NCI-H146 (cell line): ENCODE measurements around the gene PALD1.
A peak's percentile ranks its signal among the peaks of the same experiment; 100 is the strongest.

Source experiments
- DNase-seq: peaks from one replicate; lab custom pipeline; 2025; lab: John Stamatoyannopoulos, UW

The PALD1 gene

DNA sequence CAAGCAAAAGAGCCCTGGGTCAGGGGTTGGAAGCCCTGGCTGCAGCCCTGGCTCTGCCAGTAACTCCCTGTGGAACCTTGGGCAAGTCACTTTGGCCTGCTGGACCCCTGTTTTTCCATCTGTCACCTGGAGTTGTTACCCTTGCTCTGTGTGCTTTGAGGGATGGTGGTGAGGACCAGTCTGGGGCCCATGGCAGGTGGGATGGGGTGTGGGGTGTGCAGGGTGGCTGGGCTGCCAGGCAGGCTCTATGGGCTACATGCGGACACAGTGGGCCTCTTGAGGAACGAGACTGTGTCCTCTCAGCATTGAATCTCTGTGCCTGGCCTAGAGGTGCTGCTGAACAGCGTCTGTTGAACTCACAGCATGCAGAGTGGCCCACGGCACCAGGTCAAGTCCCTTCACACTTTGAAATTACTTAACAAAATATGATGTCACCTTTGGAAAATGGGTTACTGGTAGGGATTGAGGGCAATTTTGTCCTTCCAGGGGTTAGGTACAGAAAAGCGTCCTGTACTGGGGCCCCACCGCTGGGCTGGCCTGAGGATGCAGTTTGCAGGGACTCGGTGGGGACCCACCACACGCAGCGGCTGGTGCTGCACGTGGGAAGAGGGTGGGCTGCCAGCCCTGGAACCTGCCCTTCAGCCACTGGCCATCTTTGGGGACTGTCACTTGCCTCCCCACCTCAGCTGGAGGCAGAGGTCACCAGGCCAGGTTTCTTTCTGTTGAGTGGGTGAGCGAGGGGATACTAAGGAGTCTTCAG is 78.7 kb downstream of the PALD1 start:
- no peak for DNase-seq

DNA sequence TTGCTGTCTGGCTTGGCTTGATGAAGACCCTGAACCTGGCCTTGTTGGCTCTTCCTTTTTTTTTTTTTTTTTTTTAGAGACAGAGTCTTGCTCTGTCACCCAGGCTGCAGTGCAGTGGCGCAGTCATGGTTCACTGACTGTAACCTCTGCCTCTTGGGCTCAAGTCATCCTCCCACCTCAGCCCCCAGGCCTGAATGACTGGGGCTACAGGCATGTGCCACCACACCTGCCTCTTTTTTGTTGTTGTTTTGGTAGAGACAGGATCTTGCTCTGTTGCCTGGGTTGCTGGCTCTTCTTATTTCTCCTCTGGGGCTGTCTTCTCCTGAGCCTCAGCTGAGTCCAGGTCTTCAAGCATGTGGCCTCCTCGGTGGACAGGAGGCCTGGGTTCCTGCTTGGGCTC is 79.3 kb downstream of the PALD1 start:
- DNase-seq = no peak

DNA sequence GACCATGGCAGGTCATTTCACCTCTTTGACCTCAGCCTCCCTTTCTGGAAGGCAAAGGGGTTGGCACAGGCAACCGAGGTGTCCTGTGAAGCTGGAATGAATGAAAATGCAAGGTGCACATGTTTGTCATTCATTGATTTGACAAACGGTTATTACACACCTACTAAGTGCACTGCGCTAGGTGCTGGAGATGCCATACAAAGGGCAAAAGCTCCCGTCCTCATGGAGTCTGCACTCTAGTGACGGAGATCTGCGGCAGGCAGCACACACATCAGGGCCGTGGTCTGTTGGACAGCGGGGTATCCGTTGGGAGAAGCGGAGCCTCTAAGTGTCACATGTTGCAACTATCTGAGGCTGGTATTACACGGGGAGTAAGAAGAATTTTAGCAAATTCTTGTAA is 79.7 kb downstream of the PALD1 start:
- no peak for DNase-seq

DNA sequence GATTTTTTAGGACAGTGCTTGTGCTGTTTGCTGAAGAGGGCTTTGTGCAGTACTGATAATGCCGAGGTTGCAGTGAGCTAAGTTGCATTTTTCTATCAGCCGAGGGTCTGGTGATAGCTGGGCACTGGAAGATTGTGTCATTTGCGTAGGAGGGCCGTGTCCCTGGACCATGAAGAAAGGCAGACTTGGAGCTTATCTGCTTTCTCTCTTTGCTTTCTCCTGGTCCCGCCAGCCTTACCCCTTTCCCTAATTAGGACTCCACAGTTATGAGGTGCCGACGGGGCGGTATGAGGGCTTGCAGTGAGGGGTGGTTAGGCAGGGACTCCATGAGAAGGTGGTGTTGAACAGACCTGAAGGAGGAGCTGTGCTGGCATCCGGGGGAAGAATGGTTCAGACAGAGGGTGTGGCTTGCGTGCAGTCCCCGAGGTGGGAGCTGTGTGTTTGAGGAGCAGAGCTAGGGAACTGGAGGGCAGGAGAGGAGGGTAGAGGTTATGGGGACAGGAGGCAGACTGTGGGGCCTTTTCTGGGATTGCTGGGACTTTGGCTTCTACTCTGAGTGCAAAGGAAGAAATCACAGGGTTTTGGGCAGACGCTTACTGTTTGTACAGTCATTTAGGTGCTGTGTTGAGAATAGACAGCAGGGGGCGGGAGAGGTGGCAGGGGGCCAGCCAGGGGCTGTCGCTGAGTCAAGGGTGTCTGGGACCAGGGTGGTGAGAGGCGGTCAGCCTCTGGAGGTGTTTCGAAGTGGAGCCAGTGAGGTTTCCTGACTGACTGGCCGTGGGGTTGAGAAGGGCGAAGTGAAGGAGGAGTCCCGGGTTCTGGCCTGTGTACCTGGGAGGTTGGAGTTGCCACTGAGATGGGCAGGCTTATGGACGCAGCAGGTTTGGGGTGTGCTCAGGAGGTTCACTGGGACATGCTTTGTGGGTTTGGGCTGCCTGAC is 80.6 kb downstream of the PALD1 start:
- peak; percentile 26 for DNase-seq

DNA sequence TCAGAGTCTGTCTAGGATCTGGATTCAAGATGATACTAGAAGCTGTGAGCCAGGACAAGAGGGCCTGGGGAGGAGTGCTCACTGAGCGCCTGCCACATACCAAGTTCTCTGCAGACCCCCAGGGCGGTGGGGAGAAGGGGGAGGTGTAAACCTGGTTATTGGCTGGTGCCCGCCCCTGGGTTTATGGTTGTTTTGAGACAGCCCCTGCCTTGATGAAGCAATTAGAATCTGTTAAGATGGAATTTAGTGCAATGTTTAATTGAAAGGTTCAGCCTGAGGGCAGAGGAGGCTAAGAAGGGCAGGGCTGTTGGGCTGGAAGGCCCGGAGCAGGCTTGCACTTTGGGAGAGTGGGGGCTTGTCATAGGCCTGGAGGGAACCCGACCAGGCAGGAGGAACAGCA is 81.3 kb downstream of the PALD1 start:
- no peak for DNase-seq

DNA sequence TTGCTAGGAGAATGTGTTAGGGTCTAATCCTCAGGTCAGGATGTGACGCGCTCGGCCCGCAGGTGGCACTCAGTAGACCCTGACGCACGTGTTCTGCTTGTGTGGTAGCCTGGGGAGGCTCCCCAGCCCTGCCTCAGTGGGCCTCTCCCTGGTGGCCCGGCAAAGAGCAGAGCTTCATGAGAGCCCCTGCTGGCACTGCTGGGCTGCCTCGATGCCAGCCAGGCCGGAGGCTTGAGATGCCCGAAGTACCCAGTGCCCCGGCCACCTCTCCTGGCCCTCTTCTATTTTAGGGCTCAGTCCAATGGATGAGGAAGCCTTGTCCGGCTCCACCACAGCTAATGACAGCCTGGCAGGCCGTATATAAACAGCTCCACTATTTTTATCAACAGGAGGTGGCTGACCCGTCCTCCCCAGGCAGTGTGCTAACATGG is 82.0 kb downstream of the PALD1 start:
- DNase-seq = no peak

DNA sequence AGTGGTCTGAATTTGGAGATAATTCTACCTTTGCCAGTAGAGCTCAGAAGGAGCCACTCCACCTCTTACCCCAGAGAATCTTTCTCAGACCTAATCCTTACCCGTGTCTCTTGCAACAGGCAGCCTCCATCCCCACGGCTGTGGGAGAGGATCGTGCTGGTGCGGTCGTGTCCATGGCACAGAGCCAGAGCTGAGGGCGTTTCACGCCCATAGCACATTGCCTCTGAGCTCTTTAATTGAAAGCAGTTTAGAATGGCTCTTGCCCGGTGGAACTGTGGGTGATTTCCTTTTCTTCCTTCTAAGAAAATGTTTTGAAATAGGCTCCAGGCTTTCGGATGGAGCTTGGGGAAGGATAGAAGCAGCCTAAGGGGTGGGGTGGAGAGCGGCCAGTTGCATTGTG is 82.5 kb downstream of the PALD1 start:
- no peak for DNase-seq

DNA sequence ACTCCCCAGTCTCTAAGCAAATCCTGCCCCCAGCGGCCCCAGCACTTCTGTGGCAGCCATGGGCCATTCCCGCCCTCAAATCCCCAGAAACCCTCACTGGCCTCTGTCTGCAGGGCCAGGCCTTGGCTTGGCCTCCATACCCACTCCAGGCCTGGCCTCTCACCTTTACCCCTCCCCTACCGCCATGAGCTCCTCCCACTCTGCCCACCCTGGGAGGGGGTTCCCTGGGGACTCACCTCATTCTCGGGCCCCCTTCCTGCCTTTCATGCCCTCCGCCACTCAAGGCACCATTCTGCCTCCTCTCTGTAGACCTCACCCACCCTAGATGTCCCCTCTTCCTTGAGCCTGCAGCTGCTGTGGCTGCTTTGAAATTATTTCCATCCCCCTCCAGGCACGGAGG is 83.0 kb downstream of the PALD1 start:
- no peak for DNase-seq

DNA sequence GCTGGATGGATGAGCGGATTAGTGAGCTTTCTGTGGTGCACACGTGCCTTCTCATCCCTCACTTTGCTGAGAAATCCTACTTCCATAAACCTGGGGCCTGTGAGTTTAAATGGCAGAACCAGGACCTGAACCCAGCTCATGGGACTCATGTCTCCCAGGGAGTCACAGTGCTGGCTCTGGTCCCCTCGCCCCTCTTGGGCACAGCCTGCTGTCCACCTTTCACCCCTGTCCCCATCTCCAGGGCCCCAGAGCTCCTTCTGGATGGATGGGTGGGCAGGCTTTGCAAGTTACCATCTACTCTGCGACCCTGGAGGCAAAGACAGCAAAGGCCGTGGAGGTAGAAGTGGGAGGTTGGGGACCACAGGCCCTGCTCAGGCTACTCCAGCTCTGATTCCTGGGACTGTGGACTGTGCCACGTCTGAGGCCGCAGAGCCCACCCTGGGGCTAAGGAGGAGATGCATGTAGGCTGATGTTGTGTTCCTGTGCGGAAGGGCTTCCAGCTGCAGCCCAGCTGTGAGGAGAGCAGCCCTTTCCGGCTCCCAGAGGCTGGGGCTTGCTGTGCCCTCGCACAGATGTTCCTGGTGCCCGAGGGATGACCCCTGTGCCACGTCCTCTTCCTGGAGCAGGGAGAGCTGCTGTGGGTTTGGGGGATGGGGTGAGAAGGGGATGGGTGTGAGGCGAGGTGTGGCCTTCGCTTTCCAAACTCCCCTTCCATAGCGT is 83.6 kb downstream of the PALD1 start:
- no peak for DNase-seq

DNA sequence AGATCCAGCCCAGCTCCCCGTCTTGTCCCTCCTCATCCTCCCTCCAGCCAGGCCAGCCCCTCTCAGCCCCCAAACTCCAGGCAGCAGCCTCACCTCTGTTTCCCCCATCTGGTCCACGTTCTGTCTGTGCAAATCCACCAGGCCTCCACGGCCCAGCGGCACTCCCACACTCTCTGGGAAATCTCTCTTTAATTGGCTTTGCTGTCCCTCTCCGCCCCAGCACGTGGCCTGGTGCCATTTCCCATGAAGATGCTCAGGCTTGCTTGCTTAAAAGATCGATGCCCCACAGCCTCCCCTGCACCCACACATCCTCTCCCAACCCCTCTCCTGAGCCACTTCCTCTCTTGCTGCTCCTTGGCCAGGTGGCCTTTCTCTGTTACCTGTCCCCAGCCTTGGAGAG is 84.7 kb downstream of the PALD1 start:
- DNase-seq = no peak

DNA sequence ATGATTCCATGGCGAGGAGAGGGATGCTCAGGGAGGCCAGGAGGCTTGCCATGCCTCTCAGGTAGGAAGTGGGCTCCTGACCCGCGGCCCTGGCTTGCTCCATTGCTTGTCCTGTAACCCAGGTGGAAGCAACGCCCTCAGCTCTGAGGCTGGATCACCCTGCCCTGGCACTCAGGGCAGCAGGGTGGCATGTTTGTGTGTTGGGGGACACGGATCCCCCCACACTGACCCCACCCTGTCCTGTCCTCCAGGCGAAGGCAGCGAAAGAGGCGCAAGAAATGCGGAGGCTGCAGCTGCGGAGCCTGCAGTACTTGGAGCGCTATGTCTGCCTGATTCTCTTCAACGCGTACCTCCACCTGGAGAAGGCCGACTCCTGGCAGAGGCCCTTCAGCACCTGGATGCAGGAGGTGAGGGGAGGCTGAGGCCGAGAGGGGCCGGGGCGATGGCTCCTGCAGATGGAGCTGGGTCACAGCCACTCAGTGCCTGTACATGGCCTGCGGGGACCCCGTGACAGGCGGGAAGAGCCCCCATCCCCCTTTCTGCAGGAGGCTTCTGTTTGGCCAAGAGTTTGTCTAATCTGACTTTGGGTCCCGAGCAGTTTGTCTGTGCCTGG is 85.7 kb downstream of the PALD1 start:
- no peak for DNase-seq

DNA sequence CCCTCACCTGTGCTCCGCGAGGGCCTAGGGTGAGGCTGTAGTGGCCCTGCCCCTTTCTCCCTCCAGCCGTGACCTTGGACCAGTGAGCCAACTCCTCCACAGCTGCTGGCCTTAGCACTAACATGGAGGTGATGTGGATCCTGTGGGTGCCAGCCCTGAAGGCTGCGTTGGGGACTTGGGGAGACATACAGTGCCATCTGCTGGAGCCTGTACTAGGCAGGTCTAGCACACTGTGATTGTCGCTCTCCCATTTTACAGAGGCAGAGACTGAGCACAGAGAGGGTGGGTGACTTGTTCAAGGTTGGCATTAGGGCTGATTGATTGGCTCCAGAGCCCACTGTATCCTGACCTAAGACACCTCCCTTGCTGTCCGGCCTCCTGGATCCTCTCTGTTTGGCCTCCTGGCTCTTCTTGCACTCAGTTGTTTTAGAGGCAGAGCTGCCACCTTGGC is 86.4 kb downstream of the PALD1 start:
- DNase-seq = no peak

DNA sequence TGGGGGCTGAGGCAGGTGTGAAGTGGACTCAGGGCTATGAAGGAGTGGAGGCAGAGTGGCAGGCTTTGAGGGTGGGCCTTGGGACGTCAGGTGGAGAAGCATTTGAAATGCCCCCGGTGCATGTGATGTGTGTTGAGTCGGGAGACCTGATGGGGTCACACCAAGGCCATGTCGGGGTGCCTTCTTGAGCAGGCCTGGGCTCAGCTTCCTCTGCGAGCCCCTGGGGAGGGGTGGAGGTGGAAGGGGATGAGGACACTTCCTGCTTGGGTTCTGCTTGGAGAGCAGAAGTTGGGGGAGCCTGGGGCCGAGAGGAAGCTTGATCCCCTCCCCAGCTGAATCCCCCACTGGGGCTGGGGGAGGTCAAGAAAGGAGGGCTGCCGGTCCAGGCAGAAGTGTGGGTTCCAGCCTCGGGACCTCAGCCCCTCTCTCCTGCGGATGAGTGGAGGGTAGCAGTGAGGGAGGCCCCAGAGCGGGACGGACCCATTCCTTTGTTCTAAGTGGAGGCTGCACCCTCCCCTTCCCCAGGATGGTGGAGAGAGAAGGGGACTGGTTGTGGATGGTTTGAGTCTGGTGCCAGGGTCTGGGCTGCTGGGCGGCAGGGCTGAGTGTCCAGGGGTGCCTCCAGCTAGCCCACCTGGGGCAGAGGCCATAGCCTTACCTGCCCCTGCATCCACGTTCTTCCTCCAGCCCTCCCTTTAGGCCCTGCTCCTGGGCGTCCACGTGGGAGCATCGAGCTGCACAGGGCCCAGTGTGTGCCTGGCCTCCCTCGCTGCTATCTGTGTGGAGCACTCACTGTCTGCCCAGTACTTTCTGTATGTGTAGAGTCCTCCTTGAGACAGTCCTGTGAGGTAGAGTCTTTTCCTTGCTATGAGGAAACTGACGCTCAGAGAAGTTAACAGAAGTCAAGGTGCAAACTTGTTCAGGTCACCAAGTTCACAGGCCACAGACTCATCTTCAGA is 87.3 kb downstream of the PALD1 start:
- DNase-seq = no peak

DNA sequence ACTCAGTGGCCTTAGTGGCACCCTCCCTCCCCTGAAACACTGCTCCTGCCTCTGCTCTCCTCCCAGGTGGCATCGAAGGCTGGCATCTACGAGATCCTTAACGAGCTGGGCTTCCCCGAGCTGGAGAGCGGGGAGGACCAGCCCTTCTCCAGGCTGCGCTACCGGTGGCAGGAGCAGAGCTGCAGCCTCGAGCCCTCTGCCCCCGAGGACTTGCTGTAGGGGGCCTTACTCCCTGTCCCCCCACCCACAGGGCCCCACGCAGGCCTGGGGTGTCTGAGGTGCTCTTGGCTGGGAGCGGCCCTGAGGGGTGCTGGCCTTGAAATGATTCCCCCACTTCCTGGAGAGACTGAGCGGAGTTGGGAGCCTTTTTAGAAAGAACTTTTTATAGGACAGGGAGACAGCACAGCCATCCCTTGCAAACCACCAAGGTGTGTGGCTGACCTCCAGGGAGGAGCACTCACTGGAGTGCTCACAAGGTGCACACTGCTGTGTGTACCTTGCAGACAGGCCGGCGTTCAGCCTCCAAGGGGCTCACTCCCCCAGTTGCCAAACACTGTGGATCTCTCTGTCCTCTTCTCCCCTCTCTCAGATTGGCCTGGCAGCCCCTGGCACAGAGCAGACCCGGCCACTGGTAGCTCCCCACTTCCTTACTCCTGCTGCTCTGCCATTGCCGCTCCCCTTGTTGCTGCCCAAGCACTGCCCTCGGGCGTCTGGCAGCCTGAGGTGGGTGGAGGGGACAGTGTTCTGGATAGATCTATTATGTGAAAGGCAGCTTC is 88.1 kb downstream of the PALD1 start:
- no peak for DNase-seq

DNA sequence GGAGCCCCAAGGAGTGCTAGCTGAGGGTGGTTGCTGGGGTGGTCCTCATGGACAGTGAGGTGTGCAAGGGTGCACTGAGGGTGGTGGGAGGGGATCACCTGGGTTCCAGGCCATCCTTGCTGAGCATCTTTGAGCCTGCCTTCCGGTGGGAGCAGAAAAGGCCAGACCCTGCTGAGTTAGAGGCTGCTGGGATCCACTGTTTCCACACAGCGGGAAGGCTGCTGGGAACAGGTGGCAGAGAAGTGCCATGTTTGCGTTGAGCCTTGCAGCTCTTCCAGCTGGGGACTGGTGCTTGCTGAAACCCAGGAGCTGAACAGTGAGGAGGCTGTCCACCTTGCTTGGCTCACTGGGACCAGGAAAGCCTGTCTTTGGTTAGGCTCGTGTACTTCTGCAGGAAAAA is 89.0 kb downstream of the PALD1 start:
- peak; percentile 91 for DNase-seq

DNA sequence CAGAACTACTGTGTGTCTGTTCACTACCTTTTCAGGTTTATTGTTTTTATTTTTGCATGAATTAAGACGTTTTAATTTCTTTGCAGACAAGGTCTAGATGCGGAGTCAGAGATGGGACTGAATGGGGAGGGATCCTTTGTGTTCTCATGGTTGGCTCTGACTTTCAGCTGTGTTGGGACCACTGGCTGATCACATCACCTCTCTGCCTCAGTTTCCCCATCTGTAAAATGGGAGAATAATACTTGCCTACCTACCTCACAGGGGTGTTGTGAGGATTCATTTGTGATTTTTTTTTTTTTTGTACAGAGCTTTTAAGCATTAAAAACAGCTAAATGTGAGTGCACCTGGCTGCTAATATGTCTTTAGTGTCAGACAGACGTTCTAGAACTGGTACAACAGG is 89.5 kb downstream of the PALD1 start:
- DNase-seq = no peak

DNA sequence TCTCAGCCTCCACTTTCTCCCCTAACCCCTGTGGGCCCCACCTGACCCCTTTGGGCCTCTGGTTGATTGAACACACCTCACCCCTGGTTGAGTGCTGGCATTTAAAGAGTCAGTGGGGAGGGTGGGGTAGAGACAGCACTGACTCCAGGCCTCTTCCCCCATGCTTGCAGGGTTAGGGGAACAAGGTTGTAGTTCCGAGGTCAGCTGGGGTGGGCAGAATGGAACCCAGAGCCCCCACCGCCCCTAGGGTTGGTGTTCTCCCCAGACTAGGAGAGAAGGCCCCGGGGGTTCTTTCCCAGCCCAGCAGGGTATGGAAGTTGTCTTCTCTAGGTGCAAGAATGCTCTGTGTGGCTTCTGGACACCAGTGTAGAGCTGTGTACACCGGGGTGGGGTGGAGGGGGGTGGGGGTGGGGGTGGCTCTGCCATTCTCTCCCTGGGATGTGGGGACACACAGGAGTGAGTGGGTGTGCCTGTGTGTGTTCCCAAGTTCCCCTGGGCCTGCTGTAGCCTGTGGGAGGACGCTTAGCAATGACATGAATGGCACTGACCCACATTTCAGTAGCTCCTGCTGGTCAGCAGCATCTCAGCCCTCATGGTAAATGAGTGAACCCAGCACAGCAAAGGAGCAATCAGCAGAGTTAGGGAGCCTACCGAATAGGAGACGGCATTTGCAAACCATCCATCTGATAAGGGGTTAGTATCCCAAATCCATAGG is 90.4 kb downstream of the PALD1 start:
- DNase-seq = no peak

DNA sequence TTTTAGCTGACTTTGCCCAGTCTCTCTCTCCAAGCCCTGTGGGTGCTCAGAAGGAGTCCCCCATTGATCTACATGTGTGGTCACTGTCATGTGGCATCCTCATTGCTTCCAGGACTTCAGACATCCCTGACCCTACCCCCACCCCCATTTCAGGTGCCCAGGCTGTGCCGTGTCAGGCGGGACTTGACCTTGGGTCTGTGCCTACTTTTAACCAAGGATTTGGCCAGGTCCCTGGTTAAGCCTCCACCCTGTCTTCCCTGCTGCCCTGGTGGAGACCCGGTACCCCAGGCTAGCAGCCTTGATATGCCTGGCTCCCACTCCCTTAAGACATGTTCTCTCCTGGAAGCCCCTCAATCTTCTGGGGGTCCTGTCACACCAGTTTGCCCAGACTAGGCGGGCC is 92.7 kb downstream of the PALD1 start:
- DNase-seq = no peak

DNA sequence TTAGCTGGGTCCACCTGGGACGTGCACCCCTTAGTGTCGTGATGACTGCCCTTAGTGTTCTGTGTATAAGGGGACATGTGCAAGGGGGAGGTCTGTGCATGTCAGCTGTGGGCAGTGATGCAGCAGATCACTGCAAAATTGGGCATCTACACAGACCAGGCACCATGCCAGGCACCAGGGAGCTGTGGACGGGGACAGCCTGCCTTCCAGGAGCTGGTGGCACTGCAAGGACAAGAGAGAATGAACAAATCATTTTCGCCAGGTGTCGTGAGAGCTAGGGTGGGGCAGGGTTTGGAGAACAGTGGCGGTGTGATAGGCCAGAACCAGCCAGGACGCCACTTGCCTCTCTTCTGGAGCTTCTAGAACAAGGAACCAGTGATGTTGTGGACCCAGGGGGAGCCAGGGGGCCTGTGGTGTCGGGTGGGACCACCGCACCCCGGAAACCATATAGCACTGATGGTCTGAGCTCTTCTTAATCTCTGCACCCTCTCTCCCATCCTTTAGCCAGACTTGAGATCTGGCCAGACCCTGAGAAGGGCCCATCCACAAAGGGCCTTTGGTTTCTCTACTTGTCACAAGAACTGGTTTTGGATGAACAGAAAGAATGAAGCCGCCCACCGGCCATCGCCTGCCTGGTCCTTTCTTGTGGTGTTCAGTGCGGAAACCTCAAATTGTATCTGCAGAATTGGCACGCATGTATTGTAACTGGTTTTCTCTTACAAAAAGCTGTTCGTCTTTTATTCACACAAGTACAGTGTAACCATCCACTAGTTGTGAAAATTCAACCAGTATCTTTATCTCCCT is 93.3 kb downstream of the PALD1 start:
- no peak for DNase-seq
